HEK293 (cell line): ENCODE results near the gene FRYL.

ENCODE experiments used
- ZNF121 ChIP-seq: fragments of 450-650 bp; formaldehyde crosslinking; IDR thresholded peaks from 2 replicates; pipeline ENCODE4 v1.5.1; 2016; ENCODE audit warnings: missing biosample characterization, missing genetic modification characterization
- ZNF558 ChIP-seq: fragments of 450-650 bp; formaldehyde crosslinking; IDR thresholded peaks from 2 replicates; pipeline ENCODE4 v1.5.1; 2016; ENCODE audit warnings: missing biosample characterization, missing genetic modification characterization
- TF ChIP-seq, protein P1 (sequence below): fragments of 450-650 bp; formaldehyde crosslinking; IDR thresholded peaks from 2 replicates; pipeline ENCODE4 v1.5.1; 2016; ENCODE audit warnings: missing biosample characterization, missing genetic modification characterization

DNA sequence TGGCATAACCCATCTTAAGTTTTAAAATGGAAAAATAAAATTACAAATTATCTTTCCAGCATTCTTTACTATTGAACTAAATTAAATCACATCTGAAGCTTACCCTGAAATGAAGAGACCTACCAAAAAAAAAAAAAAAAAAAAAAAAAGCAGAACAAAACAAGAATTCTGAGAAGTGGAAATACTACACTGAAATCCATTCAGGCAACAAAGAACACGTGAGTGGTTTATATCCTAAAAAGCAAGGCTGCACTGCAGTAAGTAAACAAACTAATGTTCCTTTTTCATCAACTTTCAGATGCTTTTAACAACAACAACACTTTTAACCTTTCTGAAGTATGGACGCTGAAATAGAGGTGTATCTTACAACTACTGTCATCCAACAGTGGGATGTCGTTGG is 7.5 kb downstream of the FRYL start:
- TF ChIP-seq, protein P1, sequence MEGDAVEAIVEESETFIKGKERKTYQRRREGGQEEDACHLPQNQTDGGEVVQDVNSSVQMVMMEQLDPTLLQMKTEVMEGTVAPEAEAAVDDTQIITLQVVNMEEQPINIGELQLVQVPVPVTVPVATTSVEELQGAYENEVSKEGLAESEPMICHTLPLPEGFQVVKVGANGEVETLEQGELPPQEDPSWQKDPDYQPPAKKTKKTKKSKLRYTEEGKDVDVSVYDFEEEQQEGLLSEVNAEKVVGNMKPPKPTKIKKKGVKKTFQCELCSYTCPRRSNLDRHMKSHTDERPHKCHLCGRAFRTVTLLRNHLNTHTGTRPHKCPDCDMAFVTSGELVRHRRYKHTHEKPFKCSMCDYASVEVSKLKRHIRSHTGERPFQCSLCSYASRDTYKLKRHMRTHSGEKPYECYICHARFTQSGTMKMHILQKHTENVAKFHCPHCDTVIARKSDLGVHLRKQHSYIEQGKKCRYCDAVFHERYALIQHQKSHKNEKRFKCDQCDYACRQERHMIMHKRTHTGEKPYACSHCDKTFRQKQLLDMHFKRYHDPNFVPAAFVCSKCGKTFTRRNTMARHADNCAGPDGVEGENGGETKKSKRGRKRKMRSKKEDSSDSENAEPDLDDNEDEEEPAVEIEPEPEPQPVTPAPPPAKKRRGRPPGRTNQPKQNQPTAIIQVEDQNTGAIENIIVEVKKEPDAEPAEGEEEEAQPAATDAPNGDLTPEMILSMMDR (tag by site-specific recombination): no peak
- TF ChIP-seq ZNF121 (tag by site-specific recombination): no peak
- TF ChIP-seq ZNF558 (tag by site-specific recombination): no peak
